ENCODE results near the gene SFI1.
"Not testable (repeated sequence)": the region's sequence is repeated elsewhere in the genome, so short reads cannot be mapped to it uniquely, and the experiment has no call there.

Gene SFI1

DNA sequence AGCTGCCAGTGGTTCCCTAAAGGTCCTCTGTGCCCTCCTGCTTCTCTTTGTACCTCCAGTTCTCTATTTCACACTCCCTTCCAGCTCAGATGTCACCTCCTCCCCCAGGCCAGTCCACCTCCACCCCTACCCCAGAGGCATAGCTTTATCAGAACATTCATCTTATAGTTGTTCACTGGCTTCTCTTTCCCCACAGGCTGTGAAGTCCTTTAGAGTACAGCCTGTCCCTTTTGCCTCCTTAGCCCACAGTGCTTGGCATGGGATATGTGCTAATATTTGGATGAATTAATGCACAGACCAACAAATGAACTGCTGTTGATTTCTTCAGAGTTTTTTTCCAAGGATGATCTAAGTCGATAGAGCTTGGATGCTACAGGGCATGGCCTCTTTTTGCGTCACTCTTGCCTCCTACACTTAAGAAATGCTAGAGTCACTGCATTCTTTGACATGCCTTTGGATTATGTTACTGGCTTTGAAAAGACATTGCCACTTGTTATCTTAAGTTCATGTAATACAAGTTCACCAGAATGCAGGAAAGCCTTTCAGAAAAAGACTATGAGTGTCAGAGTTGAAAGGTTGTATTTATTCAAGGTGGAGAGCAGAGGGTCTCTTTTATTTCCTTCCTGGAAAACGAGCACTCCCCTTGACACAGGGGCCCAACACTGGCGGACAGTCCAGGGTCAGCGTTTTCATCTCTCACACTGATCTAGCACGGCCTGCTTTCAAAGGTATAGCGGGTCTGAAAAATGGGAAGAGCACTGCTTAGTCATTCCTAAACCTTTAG lies 90.0 kb downstream of the SFI1 start:
- POLR2A ChIA-PET: interaction anchor here (0.7 kb wide), 1 partner anchor 190 kb away, joined by 3 read pairs; no protein-coding TSS in a partner anchor
- no peak overlapping the region for H3K4me3 ChIP-seq (ENCODE audit: low read depth, low read length)
- CTCF ChIA-PET: interaction anchor here (1.2 to 2.8 kb wide), 4 partner anchors 24 to 31 kb away, joined by 3 to 14 read pairs (median 4); no protein-coding TSS in a partner anchor
- DNase-seq (ENCODE audit: low read depth, low spot score): peak; percentile 31
- TF ChIP-seq, protein P1, sequence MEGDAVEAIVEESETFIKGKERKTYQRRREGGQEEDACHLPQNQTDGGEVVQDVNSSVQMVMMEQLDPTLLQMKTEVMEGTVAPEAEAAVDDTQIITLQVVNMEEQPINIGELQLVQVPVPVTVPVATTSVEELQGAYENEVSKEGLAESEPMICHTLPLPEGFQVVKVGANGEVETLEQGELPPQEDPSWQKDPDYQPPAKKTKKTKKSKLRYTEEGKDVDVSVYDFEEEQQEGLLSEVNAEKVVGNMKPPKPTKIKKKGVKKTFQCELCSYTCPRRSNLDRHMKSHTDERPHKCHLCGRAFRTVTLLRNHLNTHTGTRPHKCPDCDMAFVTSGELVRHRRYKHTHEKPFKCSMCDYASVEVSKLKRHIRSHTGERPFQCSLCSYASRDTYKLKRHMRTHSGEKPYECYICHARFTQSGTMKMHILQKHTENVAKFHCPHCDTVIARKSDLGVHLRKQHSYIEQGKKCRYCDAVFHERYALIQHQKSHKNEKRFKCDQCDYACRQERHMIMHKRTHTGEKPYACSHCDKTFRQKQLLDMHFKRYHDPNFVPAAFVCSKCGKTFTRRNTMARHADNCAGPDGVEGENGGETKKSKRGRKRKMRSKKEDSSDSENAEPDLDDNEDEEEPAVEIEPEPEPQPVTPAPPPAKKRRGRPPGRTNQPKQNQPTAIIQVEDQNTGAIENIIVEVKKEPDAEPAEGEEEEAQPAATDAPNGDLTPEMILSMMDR (IDR thresholded peaks at IDR 0.05; ENCODE audit: insufficient read depth, low read length, missing control alignments): no peak

DNA sequence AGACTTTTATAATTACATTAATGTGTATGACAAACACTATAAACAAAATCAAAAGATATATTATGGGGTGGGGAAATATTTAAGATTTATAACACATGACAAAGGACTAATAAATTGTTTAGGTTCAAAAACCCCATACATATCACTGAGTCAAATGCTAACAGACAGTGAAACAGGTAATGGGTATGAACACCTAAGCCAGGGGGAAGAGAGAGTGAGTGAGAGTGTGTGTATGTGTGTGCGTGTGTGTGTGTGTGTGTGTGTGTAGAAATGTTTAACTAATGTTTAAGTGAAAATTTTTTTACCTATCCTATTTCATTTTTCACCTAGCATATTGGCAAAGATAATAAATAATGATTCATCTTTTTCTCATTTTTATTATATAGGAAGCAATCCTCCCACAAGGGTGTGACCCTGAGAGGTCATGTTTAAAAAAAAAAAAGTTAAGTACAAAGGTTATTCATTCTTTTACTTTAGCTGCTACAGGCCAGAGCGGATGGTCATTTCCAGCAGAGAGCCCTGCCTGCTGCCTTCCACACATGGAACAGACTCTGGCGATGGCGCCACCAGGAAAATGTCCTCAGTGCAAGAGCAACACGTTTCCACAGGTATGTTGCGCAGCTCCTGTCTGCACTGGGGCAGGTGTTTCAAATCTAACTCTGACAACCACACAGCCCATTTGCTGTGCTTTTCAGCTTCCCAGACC lies 92.8 kb downstream of the SFI1 start:
- TF ChIP-seq, protein P1 (IDR thresholded peaks at IDR 0.05; ENCODE audit: insufficient read depth, low read length, missing control alignments): no peak
- ChIA-PET CTCF (no interaction called here), POLR2A (no interaction called here)
- no peak overlapping the region for H3K4me3 ChIP-seq (ENCODE audit: low read depth, low read length)
- no peak for DNase-seq (ENCODE audit: low read depth, low spot score)

DNA sequence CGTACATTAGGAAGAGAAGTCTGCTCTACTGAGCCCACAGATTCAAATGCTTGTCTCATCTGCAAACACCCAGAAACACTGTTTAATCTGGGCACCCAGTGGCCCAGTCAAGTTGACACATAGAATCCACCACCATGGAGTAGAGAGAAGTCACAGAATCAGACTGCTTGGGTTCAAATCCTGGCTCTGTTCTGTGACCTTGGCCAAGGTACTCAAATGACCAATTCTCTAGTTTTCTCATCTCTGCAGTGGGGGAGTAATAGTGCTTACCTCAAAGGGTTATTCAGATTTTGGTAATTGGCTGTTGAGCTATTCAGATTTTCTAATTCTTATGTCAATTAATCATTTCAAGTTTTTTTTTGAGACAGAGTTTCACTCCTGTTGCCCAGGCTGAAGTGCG lies 93.8 kb downstream of the SFI1 start:
- POLR2A ChIA-PET; DNase-seq (ENCODE audit: low read depth, low spot score); H3K4me3 ChIP-seq (ENCODE audit: low read depth, low read length): not testable (repeated sequence)
- CTCF ChIA-PET: interaction anchor here (0.7 kb wide), 1 partner anchor 18 kb away, joined by 3 read pairs; no protein-coding TSS in a partner anchor

DNA sequence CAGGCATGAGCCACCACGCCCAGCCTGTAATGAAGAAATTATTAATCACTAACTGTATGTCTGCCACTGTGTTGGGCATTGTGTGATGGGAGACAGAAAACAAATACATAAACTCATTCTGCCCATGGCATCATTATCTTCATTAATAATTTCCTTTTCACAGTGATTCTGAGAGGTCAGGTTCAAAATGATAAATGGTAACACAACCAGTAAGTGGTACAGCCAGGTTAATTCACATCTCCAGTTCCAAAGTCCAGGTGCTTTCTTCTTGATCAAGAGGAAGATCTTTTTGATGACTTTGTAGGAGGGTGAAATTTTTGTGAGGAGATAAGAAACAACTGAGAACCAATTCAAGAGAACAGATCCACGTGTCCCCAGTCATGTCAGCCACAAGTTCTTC lies 98.9 kb downstream of the SFI1 start:
- CTCF ChIA-PET: interaction anchor here (1.2 to 1.3 kb wide), 2 partner anchors 9 to 34 kb away, joined by 3 read pairs; no protein-coding TSS in a partner anchor
- DNase-seq (ENCODE audit: low read depth, low spot score): no peak

DNA sequence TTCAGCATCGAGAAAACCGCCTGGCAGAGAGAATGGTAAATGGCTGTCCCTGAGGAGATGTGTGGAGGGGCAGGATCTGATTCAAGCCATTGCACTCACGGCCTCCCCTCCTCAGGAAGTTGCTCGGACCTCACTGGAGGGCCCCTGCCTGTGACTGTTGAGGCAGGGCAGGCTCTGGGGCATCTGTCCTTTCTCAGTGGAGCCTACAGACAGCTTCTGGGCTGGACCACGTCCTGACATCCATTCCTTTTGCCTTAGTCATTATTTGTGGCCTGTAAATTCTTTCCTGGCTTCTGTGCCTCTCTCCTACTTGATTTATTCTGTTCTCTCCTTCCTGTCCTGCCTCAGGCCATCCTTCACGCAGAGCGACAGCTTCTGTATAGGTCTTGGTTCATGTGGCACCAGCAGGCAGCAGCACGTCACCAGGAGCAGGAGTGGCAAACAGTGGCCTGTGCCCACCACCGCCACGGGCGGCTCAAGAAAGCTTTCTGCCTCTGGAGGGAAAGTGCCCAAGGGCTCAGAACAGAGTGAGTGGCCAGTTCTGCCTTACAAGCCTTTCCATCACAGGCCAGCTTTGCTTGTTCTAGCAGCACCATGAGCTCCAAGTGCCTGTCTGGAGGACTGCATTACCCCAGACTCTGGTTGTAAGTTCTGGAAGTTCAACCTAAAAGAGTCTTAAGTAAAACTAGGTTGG lies 106.1 kb downstream of the SFI1 start:
- POLR2A ChIA-PET: interaction anchor here (0.9 to 1.4 kb wide), 2 partner anchors 22 to 28 kb away, joined by 3 to 7 read pairs; no protein-coding TSS in a partner anchor
- peak; percentile 78 for DNase-seq (ENCODE audit: low read depth, low spot score)
- CTCF ChIA-PET: interaction anchor here (0.5 to 4.1 kb wide), 8 partner anchors 12 to 1226 kb away, joined by 3 to 16 read pairs (median 6); no protein-coding TSS in a partner anchor
- TF ChIP-seq, protein P1 (IDR thresholded peaks at IDR 0.05; ENCODE audit: insufficient read depth, low read length, missing control alignments): no peak
- no peak overlapping the region for H3K4me3 ChIP-seq (ENCODE audit: low read depth, low read length)

More for the DNA sequence above, 98.9 kb downstream of the SFI1 start:
- no peak overlapping the region for H3K4me3 ChIP-seq (ENCODE audit: low read depth, low read length)
- POLR2A ChIA-PET: no interaction called here
- TF ChIP-seq, protein P1 (IDR thresholded peaks at IDR 0.05; ENCODE audit: insufficient read depth, low read length, missing control alignments): no peak

DNA sequence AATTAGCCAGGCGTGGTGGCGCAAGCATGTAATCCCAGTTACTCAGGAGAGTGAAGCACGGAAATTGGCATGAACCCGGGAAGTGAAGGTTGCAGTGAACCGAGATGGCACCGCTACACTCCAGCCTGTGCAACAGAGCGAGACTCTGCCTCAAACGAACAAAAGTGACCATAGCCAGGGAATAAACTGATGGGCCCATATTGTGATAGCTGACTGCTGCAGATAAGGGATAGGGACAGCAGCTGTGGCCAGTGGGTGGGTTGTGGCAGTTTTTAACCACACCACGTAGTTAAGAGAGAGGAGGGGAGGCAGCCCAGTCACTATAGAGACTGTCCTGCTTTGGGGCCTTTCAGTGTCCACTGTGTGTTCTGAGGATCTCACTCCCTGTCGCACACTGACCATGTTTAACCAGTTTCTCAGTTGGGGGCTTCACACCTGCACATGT lies 106.8 kb downstream of the SFI1 start:
- ChIA-PET CTCF (interaction anchor here (1.2 to 4.1 kb wide), 6 partner anchors 11 to 152 kb away, joined by 4 to 16 read pairs (median 9); no protein-coding TSS in a partner anchor), POLR2A (interaction anchor here (0.9 to 1.4 kb wide), 2 partner anchors 22 to 27 kb away, joined by 3 to 7 read pairs; no protein-coding TSS in a partner anchor)
- no peak overlapping the region for H3K4me3 ChIP-seq (ENCODE audit: low read depth, low read length)
- no peak for DNase-seq (ENCODE audit: low read depth, low spot score)
- TF ChIP-seq, protein P1 (IDR thresholded peaks at IDR 0.05; ENCODE audit: insufficient read depth, low read length, missing control alignments): no peak

All from AG04449 (cell line).